GM12872 (cell line): ENCODE measurements around the gene OGDHL.

Experiments used
- TF ChIP-seq, protein P1 (sequence below): IDR thresholded peaks from 3 replicates; pipeline ENCODE4 v1.5.1; 2011; ENCODE audit warnings: low read depth, mild to moderate bottlenecking, low read length, moderate library complexity; ENCODE audit not compliant: insufficient read depth

Gene OGDHL

DNA sequence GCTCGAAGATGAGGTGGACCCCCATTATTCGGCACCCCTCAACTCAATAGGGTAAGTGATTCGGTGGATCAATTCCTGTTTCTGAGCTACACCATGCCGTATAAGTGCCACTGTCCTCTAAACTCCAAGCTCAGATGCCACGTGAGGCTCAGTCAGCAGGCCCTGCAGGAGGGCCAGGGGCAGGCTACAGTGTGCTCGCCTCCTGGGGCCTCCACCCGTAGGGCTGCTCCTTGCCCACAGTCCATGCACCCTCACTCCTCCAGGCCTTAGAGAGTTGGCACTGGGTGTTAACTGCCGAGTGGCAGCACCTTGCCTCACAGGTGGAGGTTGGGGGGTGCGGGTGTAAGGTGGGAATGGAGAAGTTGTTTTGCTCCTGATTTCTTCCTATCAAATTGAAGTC, 70.5 kb downstream of the OGDHL start:
- TF ChIP-seq, protein P1, sequence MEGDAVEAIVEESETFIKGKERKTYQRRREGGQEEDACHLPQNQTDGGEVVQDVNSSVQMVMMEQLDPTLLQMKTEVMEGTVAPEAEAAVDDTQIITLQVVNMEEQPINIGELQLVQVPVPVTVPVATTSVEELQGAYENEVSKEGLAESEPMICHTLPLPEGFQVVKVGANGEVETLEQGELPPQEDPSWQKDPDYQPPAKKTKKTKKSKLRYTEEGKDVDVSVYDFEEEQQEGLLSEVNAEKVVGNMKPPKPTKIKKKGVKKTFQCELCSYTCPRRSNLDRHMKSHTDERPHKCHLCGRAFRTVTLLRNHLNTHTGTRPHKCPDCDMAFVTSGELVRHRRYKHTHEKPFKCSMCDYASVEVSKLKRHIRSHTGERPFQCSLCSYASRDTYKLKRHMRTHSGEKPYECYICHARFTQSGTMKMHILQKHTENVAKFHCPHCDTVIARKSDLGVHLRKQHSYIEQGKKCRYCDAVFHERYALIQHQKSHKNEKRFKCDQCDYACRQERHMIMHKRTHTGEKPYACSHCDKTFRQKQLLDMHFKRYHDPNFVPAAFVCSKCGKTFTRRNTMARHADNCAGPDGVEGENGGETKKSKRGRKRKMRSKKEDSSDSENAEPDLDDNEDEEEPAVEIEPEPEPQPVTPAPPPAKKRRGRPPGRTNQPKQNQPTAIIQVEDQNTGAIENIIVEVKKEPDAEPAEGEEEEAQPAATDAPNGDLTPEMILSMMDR: no peak

DNA sequence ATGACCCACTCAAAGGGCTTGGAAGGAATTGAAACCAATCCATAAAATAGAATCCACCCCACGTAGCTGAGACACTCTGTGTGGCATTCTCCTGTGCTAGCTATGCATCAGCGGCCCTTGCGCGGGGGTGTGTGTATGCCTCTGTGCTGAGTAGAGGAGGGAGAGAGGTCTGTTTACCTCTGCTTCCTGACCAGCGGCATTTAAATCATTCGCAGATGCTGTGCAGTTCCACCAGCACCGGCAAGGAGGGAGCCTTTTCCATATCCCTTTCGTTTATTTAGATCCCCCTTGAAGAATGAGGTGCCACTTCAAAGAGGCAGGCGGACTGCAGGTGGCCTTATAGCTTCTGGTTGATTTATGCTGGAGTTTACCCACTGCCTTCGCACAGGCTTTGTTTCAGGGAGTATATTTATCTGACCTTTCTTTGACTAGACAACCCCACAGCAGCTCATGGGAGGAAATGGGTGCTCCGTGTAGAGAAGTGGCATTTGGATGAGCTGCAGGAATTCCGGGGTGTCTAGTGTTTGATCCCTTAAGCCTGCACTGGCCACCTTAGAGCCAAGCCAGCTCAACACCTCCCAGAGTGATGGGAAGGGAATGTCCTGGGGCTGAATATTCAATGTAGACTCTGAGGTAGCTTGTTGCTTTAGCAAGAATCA, 71.3 kb downstream of the OGDHL start:
- TF ChIP-seq, protein P1: no peak

DNA sequence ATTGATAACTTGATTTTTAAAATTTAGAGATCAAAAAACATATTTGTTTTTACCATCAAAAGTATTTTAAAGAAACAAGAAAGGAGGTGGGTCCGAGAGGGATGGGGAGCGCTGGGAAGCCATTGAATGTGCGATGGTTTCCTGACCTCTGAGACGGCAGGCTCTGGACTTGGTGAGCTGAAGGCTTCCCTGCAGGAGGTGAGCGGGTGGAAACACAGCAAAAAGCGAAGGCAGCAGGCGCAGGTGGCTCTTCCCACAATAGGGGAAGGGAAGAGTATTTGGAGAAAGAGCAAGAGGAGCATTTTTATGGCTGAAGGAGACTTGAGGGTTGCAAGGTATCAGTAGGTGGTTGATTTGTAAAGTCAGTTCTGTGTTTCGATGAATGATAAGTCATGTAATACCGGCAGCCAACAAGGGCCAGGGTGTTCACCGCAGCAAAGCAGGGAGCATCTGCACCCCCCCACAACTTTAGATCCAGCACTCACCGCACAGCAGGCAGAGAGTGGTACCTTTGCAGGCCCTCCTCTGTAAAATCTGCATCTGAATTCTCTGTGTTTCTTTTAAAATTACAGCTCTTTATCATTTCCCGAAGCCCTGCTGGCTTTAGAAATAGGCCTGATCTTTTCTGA, 72.1 kb downstream of the OGDHL start:
- TF ChIP-seq, protein P1: no peak

DNA sequence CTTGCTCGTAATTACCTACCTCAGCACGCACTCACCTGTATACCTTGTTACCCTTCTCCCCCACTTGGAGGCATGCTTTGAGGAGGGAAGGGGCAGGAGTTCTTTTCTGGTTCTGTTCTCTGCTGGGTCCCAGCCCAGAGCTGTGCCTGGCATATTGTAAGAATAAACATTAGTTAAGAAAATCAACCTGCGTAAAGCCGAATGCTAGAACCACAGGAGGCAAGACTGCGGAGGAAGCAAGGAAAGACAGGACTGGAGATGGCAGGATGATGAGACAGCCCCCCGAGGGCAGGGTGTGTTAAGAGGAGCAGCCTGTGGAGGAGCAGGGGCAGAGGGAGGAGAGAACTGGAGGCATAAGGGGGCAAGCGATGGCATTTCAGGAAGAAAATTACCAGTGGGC, 73.2 kb downstream of the OGDHL start:
- TF ChIP-seq, protein P1: no peak

DNA sequence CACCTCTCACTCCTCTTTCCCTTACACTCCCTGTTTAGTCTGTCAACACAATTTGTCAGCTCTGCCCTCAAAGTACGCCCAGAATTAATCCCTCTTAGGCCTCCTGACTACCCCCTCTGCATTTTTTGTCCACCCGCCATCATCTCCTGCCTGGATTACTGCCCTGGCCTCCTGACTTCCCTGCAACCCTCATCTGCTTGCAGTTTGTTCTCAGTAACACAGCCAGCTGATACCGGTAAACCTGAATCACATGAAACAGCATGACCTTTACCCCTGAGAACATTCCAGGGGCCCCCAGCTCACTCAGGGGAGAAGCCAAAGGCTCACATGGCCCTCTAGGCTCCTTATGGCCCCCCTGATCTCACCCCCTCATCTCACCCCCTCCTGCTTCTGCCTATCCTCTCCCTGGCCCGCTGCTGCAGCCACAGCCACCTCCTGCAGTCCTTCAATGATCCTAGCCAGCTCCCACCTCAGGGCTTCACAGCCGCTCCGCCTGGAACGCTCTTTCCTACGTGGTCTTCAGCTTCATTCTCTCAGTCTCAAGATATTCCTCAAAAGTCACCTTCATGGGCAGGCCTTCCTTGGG, 73.8 kb downstream of the OGDHL start:
- TF ChIP-seq, protein P1: no peak

DNA sequence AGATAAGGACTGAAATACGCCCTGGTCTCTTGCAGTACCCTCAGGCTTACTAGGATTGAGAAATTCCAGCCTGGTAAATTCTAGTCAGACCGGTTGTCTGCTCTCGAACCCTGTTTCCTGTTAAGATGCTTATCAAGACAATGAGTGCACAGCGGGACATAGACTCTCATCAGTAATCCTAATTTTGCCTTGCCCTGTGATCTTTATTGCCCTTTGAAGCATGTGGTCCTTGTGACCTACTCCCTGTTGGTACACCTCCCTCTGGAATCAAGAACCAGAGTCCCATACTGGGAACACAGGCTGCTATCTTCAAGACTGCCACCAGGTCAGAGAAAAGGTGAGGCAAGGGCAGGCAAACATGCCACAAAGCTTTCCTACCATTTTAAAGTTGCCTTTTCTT, 75.5 kb downstream of the OGDHL start:
- TF ChIP-seq, protein P1: no peak
